ENCODE data around the gene CIPC.

CIPC gene

GRCh38 chr14:77123381-77124325 lies 25.6 kb downstream of the CIPC start:
- in situ Hi-C loops (cut with MboI; ENCODE audit: low sequenced_read_pairs), result no loop called here

- in situ Hi-C loops (cut with MboI; ENCODE audit: low sequenced_read_pairs), result loop anchor here (25.0 kb wide), 1 partner anchor 188 kb away; the partner anchor contains the start of genes GSTZ1 and POMT2
Measured at GRCh38 chr14:77124345-77125280, 26.6 kb downstream of the CIPC start.

DNA sequence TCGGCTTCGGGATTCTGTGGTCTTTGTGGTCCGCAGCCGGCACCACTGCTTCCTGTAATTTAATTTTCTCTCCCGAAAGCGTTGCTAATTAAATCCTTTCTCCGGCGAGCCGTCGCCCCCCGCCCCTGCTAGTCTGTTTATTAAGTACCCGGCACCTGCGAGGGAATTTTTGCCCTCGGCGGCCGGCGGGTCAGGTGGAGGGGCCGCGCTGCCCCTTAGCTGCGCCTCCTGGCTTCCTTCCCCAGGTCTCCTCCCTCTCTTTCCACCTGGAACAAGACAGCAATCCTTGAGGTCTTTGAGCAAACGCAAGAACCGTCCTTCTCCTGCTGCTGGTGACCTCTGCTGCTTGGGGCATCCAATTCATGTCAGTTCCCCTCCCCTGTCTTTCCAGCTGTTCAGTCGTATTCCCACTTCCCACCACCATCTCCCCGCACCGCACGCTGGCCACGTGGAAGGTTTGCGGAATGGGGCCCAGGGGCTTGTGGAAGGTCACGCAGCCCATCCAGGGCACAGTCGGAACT lies 27.3 kb downstream of the CIPC start:
- in situ Hi-C loops (cut with MboI; ENCODE audit: low sequenced_read_pairs), result loop anchor here (25.0 kb wide), 1 partner anchor 187 kb away; the partner anchor contains the start of genes GSTZ1 and POMT2

- in situ Hi-C loops (cut with MboI; ENCODE audit: low sequenced_read_pairs), result loop anchor here (25.0 kb wide), 1 partner anchor 186 kb away; the partner anchor contains the start of genes GSTZ1 and POMT2
Measured at GRCh38 chr14:77125823-77126325, 27.8 kb downstream of the CIPC start.

DNA sequence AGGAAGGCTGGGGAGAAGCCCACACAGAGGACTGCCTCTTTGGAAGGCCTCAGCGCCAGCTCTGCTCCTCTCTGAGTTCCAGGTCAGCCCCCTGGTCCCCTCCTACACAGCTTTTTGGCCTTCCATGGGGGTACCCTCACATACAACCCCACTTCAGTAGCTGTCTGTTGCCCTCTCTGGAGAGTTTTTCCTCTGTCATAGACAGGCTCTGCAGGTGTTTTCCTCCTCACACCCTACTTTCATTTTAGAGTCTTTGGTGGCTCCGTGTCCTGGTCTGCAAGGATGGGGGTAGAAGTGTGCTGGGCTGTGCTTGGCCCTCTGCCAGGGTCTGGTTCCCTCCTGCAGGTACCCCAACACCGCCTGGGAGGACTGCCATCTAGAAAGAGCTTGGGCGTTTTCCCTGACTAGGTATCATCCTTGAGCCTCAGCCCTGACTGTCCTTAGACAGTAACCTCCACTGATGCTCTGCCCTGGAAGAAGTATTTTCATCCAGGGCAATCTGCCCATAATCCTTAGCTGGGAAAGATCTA lies 28.5 kb downstream of the CIPC start:
- in situ Hi-C loops (cut with MboI; ENCODE audit: low sequenced_read_pairs), result loop anchor here (25.0 kb wide), 1 partner anchor 186 kb away; the partner anchor contains the start of genes GSTZ1 and POMT2

DNA sequence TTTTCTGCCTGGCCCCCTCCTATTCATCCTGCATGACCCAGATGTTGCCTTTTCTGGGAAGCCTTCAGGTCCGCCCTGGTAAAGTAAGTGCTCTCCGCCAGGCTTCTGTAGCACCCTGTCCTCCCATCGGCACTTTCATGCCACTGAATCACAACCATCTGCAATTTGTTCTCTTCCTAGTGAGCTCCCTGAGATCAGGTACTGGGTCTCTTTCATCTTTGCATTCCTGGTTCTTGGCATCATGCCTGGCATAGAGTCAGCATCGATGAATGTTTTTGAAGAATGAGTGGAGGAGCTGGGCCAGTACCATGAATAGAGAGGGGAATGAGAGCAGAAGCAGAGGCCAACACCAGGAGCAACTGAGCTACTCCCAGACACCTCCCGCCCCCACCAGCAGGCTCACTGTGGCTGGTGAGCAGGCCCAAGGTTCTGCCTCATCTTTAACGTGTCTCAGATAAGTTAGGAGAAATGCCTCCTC lies 30.4 kb downstream of the CIPC start:
- in situ Hi-C loops (cut with MboI; ENCODE audit: low sequenced_read_pairs), result loop anchor here (25.0 kb wide), 1 partner anchor 184 kb away; the partner anchor contains the start of genes GSTZ1 and POMT2

DNA sequence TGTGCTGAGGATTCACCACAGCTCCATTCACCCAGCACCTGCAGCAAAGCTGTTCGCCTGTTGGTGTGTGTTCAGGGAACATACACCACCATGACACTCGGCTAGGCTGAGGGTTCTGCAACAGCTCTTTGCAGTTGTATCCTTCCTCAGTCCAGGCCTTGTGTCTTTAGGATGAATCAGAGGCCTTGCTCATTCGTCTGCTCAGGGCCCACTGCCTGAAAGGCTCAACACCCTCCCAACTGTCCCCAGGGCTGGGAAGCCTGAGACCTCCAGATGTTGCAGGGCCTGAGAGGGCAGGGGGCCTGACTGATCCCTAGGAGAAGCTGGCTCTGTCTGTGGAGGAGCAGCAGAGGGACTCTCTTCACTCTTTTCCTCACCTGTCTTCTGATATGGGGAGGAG lies 32.3 kb downstream of the CIPC start:
- in situ Hi-C loops (cut with MboI; ENCODE audit: low sequenced_read_pairs), result loop anchor here (25.0 kb wide), 1 partner anchor 182 kb away; the partner anchor contains the start of genes GSTZ1 and POMT2

- in situ Hi-C loops (cut with MboI; ENCODE audit: low sequenced_read_pairs), result loop anchor here (25.0 kb wide), 1 partner anchor 181 kb away; the partner anchor contains the start of genes GSTZ1 and POMT2
Measured at GRCh38 chr14:77131206-77131605, 33.1 kb downstream of the CIPC start.

- in situ Hi-C loops (cut with MboI; ENCODE audit: low sequenced_read_pairs), result loop anchor here (25.0 kb wide), 1 partner anchor 180 kb away; the partner anchor contains the start of genes GSTZ1 and POMT2
Measured at GRCh38 chr14:77131871-77132486, 33.9 kb downstream of the CIPC start.

DNA sequence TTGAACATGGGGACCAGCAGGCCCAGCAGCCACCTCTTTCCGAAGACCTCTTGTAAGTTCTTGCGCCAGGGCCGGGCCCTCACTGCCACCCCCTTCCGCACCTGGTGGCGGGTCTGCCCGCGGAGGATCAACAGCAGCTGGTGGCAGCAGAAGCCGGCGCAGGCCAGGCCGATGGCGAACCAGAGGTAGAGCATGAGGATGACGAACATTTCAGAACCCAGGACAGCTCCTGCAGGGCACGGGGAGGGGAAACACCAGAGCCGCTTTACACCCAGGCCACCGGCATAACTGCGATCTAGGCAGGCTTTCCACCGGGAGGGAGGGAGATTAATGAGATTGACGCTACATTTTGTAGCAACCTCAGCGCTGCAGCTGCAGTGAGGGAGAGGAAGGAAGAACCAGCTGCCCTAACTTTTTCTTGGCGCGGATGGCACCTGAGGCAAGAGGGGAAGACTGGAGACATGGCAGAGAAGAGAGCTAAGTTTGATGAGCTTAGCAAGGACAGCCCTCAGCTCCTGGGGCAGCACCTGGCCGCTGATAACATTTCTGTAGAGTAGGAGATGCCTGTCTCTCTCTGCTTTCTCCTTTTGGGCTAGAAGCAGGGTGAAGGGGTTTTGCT lies 35.8 kb downstream of the CIPC start:
- in situ Hi-C loops (cut with MboI; ENCODE audit: low sequenced_read_pairs), result loop anchor here (25.0 kb wide), 1 partner anchor 178 kb away; the partner anchor contains the start of genes GSTZ1 and POMT2

DNA sequence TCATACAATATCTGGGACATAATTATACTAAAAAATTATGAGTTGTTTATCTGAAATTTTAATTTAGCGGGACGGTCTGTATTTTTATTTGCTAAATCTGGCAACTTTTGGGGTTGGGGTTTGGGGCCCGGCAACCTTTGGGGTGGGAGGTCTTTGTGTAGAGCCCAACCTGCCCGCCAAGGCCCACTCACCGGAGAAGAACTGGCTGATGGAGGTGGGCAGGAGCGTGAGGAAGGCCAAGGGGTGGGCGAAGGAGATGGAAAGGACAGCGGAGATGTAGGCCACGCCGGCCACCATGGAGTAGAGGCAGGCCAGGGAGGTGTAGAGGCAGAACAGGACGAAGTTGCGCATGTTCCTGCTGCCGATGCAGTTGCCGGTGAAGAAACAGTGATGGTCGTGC lies 41.0 kb downstream of the CIPC start:
- in situ Hi-C loops (cut with MboI; ENCODE audit: low sequenced_read_pairs), result loop anchor here (25.0 kb wide), 1 partner anchor 173 kb away; the partner anchor contains the start of genes GSTZ1 and POMT2

- in situ Hi-C loops (cut with MboI; ENCODE audit: low sequenced_read_pairs), result loop anchor here (25.0 kb wide), 1 partner anchor 173 kb away; the partner anchor contains the start of genes GSTZ1 and POMT2
Measured at GRCh38 chr14:77139540-77140358, 41.7 kb downstream of the CIPC start.

DNA sequence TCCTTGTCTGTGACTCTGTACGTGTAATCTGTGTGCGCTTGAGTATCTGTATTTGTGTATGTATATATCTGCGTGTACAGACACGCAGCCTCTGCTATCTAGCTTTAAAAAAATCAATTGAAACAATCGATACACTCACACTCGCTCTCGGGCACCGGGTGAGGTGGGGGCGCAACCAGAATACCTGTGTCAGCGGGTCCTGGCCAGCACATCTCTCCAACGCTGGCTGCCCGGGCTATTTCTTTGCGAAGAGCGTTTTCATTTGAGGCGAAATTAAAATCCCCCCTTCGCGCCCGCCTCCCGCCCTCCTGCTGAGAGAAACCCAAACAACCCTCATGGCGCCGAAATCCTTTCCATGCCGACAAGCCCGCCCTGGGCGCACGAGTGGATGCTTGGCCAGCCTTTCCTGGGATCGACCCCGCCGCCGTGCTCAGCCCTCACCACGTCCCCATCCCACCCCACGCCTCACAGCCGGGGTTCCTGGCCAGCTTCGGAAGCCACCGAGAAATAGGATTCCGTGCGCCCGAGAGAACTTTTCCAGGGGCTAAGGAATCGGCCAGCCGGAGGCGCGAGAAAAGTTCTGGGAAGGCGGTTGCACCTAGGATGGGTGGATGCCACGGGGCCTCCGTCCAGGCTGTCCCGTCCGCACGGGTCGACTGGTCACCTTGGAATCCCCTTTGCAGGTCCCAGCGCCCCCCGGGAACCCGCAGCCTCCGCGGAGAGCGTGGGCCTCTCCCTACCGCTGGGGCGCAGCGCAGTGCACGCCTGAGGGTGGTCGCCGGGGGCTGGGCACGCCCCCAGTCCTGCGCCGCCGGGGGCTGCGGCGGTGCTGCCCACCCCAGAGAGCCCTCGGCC lies 42.5 kb downstream of the CIPC start:
- in situ Hi-C loops (cut with MboI; ENCODE audit: low sequenced_read_pairs), result loop anchor here (25.0 kb wide), 1 partner anchor 172 kb away; the partner anchor contains the start of genes GSTZ1 and POMT2

GRCh38 chr14:77141214-77142004 lies 43.4 kb downstream of the CIPC start, which contains the start of gene ZDHHC22:
TSS of gene ZDHHC22 (minus strand) at chr14:77141791. CDS start at chr14:77139738, 2,053 bp downstream.
- in situ Hi-C loops (cut with MboI; ENCODE audit: low sequenced_read_pairs), result loop anchor here (25.0 kb wide), 1 partner anchor 171 kb away; the partner anchor contains the start of genes GSTZ1 and POMT2

- in situ Hi-C loops (cut with MboI; ENCODE audit: low sequenced_read_pairs), result loop anchor here (25.0 kb wide), 1 partner anchor 170 kb away; the partner anchor contains the start of genes GSTZ1 and POMT2
Measured at GRCh38 chr14:77142005-77142800, 44.1 kb downstream of the CIPC start.
